H7 (cell line): ENCODE data around the gene TMEM233. TPM values are rescaled to one million over a fixed set of nuclear protein-coding genes. Genes with fewer than 3 reads are reported as not detected.
"Not testable (repeated sequence)": the region's sequence is repeated elsewhere in the genome, so short reads cannot be mapped to it uniquely, and the experiment has no call there.

Source experiments
- DNase-seq: peaks from one replicate; pipeline ENCODE4 v3.0.0; 2012
- H3K27me3 ChIP-seq: 2 replicates; pipeline ENCODE4 v1.6.0; 2011; ENCODE audit warnings: mild to moderate bottlenecking, low read length; ENCODE audit not compliant: control insufficient read depth, insufficient read depth
- H3K36me3 ChIP-seq: replicated peaks from 2 replicates; pipeline ENCODE4 v1.5.1; 2011; ENCODE audit warnings: low read length; ENCODE audit not compliant: control insufficient read depth, insufficient read depth
- H3K4me3 ChIP-seq: 2 replicates; pipeline ENCODE4 v1.5.1; 2011; ENCODE audit warnings: low read depth, mild to moderate bottlenecking, control low read depth, low read length, moderate library complexity; ENCODE audit not compliant: insufficient read depth
- total RNA-seq: library from RNA; depleted of rRNA; stranded (reverse); fragments of >200 nt; shearing (Covaris generic); gene quantifications from 2 replicates; pipeline ENCODE4 v1.2.3, GENCODE V29; 2014

The TMEM233 gene
- total RNA-seq, 1 experiment from 2014 or later = not detected

GRCh38 chr12:119624966-119625365 is 31.4 kb downstream of the TMEM233 start:
- no peak overlapping the region for H3K4me3 ChIP-seq
- H3K36me3 ChIP-seq = no peaks in the 10 kb centered on the region
- DNase-seq = no peak
- no peaks in the 10 kb centered on the region for H3K27me3 ChIP-seq

DNA sequence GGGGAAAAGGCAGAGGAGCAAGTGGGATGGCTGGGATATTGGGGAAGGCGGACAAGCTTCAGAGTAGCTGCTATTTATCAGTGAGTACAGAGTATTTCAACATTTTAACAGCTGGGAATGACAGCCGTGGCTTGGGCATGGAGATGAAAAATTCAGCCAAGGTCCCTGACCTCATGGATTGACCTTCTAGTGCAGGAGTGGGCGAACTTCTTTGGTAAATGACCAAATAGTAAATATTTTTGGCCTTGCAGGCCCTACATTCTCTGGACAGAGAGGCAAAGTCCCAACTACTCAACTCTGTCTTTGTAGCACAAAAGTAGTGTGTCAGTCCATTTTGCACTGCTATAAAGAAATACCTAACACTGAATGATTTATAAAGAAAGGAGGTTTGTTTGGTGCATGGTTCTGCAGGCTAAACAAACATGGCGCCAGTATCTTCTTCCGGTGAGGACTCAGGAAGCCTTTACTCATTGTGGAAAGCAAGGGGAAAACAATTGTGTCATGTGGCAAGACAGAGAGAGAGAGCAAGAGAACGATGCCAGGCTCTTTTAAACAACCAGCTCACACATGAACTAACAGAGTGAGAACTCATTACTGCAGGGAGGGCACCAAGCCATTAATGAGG is 33.6 kb downstream of the TMEM233 start:
- DNase-seq = no peak
- H3K36me3 ChIP-seq = no peaks in the 10 kb centered on the region
- no peak overlapping the region for H3K4me3 ChIP-seq
- no peaks in the 10 kb centered on the region for H3K27me3 ChIP-seq

DNA sequence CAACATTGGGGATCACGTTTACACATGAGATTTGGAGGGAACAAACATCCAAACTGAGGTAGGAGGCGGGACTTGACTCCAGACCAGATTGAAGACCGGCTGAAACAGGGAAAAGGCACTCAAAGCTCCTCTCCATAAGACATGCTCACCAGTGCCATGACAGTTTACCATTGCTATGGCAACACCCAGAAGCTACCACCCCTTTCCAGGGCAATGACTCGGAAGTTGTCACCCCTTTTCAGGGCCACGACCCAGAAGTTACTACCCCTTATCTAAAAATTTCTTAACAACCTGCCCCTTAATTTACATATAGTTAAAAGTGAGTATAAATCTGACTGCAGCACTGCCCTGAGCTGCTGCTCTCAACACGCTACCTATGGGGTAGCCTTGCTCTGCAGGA is 34.1 kb downstream of the TMEM233 start:
- H3K4me3 ChIP-seq = no peak overlapping the region
- no peaks in the 10 kb centered on the region for H3K27me3 ChIP-seq
- DNase-seq = no peak
- no peaks in the 10 kb centered on the region for H3K36me3 ChIP-seq

DNA sequence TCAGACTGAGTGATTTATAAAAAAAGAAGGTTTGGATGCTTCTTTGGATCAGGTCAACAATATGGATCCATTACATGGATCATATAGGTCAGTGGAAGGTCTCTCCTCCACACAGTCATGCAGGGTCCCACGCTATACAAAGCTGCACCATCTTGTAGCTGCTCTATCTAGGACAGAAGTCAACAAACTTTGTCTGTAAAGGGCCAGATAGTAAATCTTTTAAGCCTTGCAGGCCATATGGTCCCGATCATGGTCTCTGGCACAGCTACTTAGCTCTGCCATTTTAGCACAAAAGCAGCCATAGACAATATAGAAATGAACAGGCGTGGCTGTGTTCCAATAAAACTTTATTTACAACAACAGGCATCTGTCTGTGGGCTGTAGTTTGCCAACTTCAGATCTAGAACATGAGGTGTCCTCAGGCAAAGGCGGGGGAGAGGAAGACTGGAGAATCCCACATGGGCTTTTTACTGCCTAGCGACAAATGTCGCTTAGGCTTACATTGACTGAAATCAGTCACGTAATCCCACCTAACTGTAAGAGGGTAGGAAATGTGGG is 36.7 kb downstream of the TMEM233 start:
- Histone ChIP-seq H3K27me3 (no peaks in the 10 kb centered on the region), H3K36me3 (no peaks in the 10 kb centered on the region), H3K4me3 (no peak overlapping the region)
- DNase-seq = no peak

DNA sequence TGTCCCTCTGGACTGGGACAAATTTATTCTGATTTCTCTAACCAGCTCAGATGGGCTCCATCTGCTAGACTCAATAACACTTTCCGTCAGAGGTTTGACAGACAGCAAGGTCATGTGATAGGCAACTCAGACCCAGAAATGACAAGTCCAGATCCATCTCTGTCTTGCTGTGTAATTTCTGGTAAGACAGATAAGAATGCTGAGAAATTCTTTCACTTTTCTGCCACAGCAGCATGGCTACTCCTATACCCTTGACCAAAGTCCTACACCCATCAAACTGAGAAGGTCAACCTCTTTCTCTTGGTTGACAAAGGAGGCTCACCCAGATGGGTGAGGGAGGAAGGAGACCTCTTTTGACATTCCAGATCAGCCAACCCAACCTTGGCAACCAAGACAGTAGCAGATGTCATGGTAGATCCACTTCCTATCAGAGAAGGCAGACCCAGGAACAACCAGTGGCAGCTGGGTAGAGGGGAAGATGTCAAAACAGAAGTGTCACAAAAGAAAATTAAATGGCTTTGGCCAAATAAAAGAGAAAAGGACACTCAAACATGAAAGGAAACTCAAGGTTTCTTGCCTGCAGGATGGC is 37.5 kb downstream of the TMEM233 start:
- no peaks in the 10 kb centered on the region for H3K27me3 ChIP-seq
- no peaks in the 10 kb centered on the region for H3K36me3 ChIP-seq
- DNase-seq = no peak
- no peak overlapping the region for H3K4me3 ChIP-seq

DNA sequence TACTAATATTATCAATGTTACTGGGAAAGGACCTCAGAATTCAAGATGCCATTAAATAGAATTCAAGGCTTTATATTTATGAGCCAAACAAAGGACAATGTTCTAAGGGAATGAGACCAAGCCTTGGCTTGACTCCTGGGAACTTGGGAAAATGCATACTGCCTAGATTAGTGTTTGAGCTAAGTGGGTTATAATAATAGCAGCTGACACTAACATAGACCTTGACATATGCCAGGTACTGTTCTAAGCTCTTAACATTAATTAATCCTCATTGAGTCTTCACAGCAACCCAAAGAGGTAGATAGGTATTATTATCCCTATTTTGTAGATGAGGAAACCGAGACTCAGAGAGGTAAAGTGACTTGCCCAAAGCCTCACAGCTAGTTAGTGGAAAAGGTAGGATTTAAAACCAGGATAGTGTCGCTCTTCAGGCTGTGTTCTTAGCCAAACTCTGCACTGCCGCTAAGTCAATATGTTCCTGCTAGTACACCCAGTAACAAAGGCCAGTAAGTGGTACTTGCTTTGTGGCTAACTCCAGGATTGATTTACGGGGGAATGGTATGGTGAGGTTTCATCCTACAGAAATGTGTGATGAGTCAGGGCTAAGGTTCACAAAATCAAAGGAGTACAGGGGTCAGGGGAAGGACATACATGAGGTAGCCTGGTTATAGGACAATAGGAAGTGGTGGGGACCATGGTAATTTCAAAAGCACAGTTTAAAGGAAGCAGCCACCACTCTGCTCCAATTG is 38.5 kb downstream of the TMEM233 start:
- DNase-seq = no peak
- Histone ChIP-seq H3K36me3 (no peaks in the 10 kb centered on the region), H3K27me3 (no peaks in the 10 kb centered on the region), H3K4me3 (no peak overlapping the region)

- no peaks in the 10 kb centered on the region for H3K36me3 ChIP-seq
- no peak for DNase-seq
- no peak overlapping the region for H3K4me3 ChIP-seq
- H3K27me3 ChIP-seq = no peaks in the 10 kb centered on the region; the same call in 1 of the 2 replicates
Observed at GRCh38 chr12:119634743-119635142, 41.2 kb downstream of the TMEM233 start.

- Histone ChIP-seq H3K27me3 (no peaks in the 10 kb centered on the region; the same call in 1 of the 2 replicates), H3K36me3 (no peaks in the 10 kb centered on the region), H3K4me3 (no peak overlapping the region)
- DNase-seq = peak; percentile 76
Observed at GRCh38 chr12:119642986-119643385, 49.4 kb downstream of the TMEM233 start.

- no peak for DNase-seq
- Histone ChIP-seq H3K27me3 (no peaks in the 10 kb centered on the region), H3K4me3 (no peak overlapping the region), H3K36me3 (no peaks in the 10 kb centered on the region)
Observed at GRCh38 chr12:119644930-119645329, 51.4 kb downstream of the TMEM233 start.

GRCh38 chr12:119645535-119646059 is 52.0 kb downstream of the TMEM233 start:
- H3K36me3 ChIP-seq = no peaks in the 10 kb centered on the region
- no peaks in the 10 kb centered on the region for H3K27me3 ChIP-seq
- no peak for DNase-seq
- no peak overlapping the region for H3K4me3 ChIP-seq

GRCh38 chr12:119649202-119649808 is 55.7 kb downstream of the TMEM233 start:
- H3K27me3 ChIP-seq = no peaks in the 10 kb centered on the region
- peak; percentile 80 for DNase-seq
- H3K36me3 ChIP-seq = no peaks in the 10 kb centered on the region
- H3K4me3 ChIP-seq = no peak overlapping the region

DNA sequence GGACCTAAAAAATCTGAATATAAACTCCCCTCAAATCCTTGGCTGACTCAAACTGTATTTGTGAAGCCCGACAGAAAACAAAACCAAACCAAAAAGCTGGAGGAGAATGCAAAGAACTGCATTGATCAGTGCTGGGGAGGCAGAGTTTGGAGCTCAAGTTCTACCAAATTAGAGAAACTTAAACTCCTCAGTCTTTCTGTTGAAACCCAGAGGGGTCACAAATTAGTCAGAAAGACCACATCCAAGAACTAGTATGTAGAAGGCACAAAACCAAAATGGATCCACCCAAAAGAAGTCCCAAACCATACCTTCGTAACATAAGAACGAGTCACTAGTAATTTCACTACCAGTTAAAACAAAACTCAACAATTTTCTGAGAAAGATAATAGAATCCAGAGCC is 59.1 kb downstream of the TMEM233 start:
- Histone ChIP-seq H3K36me3 (no peaks in the 10 kb centered on the region), H3K27me3 (no peaks in the 10 kb centered on the region), H3K4me3 (no peak overlapping the region)
- DNase-seq = no peak

- DNase-seq, H3K36me3 ChIP-seq, H3K4me3 ChIP-seq, H3K27me3 ChIP-seq: not testable (repeated sequence)
Observed at GRCh38 chr12:119657001-119657400, 63.4 kb downstream of the TMEM233 start.

GRCh38 chr12:119658166-119658565 is 64.6 kb downstream of the TMEM233 start:
- H3K4me3 ChIP-seq, DNase-seq, H3K27me3 ChIP-seq: not testable (repeated sequence)

More at GRCh38 chr12:119658166-119658565, 64.6 kb downstream of the TMEM233 start:
- H3K36me3 ChIP-seq = not testable (repeated sequence)
